ENCODE results near the gene SPN. TPM values are rescaled to one million over a fixed set of nuclear protein-coding genes. Genes with fewer than 3 reads are reported as not detected.
"Not testable (repeated sequence)": the region's sequence is repeated elsewhere in the genome, so short reads cannot be mapped to it uniquely, and the experiment has no call there.

Gene SPN
- total and polyA plus RNA-seq, 7 donors: 0.13 to 1.5 (median 0.54) TPM

- TF ChIP-seq CTCF (IDR thresholded peaks at IDR 0.05): no peak
These were observed 38.1 kb downstream of the SPN start for GRCh38 chr16:29701214-29701555.

GRCh38 chr16:29702269-29702668 is 39.2 kb downstream of the SPN start:
- Histone ChIP-seq H3K9me3 (no peaks in the 10 kb centered on the region), H3K27me3 (ENCODE audit: insufficient read depth in 3 of 3, low read length in 2 of 3) (no peaks in the 10 kb centered on the region), H3K4me1 (no peaks in the 10 kb centered on the region), H3K36me3 (ENCODE audit: insufficient read depth in 1 of 2, low read depth in 1 of 2) (no peaks in the 10 kb centered on the region), H3K27ac (no peak overlapping the region), H3K4me3 (no peak overlapping the region)
- TF ChIP-seq CTCF (IDR thresholded peaks at IDR 0.05): no peak
- intact Hi-C loops (cut with DNase I): loop anchor here (2.0 to 10.0 kb wide), 4 partner anchors 83 to 319 kb away; no protein-coding TSS in a partner anchor
- DNase-seq (no peak), ATAC-seq (no peak)
- WGBS, 3 donors: 71 to 81% (median 73%) methylated on average over 13 of the region's 13 CpGs

More at GRCh38 chr16:29701214-29701555, 38.1 kb downstream of the SPN start:
- WGBS, 3 donors: 83 to 84% (median 84%) methylated on average over 5 of the region's 5 CpGs
- no peak for ATAC-seq
- Histone ChIP-seq H3K27me3 (ENCODE audit: insufficient read depth in 3 of 3, low read length in 2 of 3) (no peaks in the 10 kb centered on the region), H3K9me3 (no peaks in the 10 kb centered on the region), H3K36me3 (ENCODE audit: insufficient read depth in 1 of 2, low read depth in 1 of 2) (no peaks in the 10 kb centered on the region), H3K4me3 (no peak overlapping the region), H3K4me1 (no peaks in the 10 kb centered on the region), H3K27ac (no peak overlapping the region)
- intact Hi-C loops (cut with DNase I): loop anchor here (5.0 to 10.0 kb wide), 3 partner anchors 84 to 301 kb away; no protein-coding TSS in a partner anchor
- no peak for DNase-seq

DNA sequence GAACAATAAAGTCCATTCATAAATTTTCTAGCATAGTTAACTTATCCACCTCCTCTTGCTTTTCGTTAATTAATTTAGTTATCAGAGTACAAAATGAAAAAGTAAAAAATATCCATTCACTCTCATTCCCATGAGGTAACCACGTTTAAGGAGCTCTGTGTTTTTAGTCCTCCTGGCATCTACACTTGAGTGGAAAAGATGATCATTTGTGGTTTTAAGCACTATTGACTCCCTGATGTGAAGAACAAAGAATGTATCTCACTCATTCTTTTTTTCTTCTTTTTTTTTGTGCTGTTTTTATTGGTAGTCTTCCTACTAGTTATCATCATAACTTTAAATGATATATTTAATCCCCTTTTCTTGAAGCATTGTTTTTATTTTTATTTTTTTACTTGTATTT is 42.0 kb downstream of the SPN start:
- no peak for TF ChIP-seq CTCF (IDR thresholded peaks at IDR 0.05)
- ATAC-seq (no peak), DNase-seq (no peak)
- no peaks in the 10 kb centered on the region for H3K4me1 ChIP-seq
- H3K36me3 ChIP-seq (ENCODE audit: insufficient read depth in 1 of 2, low read depth in 1 of 2): no peaks in the 10 kb centered on the region
- H3K9me3 ChIP-seq: no peaks in the 10 kb centered on the region
- WGBS, 3 donors: 62 to 72% (median 67%) methylated on average over 2 of the region's 2 CpGs
- H3K4me3 ChIP-seq: no peak overlapping the region
- H3K27ac ChIP-seq: no peak overlapping the region
- H3K27me3 ChIP-seq (ENCODE audit: insufficient read depth in 3 of 3, low read length in 2 of 3): no peaks in the 10 kb centered on the region
- intact Hi-C loops (cut with DNase I): loop anchor here in 1 of 2 donors (10.0 kb wide), 1 partner anchor 80 kb away; no protein-coding TSS in a partner anchor

DNA sequence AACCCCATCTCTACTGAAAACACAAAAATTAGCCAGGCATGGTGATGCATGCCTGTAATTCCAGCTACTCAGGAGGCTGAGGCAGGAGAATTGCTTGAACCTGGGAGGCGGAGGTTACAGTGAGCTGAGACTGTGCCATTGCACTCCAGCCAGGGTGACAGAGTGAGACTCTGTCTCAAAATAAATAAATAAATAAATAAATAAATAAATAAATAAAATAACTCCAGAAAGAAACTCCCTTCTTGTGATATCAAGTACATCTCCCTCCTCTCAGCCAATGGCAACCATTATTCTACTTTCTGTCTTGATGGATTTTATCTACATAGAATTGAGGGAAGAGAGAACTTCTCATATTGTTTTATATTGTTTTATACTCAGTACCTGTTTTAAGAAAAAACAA is 44.1 kb downstream of the SPN start:
- not testable (repeated sequence) for H3K9me3 ChIP-seq; H3K27me3 ChIP-seq (ENCODE audit: insufficient read depth in 3 of 3, low read length in 2 of 3); DNase-seq; H3K27ac ChIP-seq; ATAC-seq; H3K36me3 ChIP-seq (ENCODE audit: insufficient read depth in 1 of 2, low read depth in 1 of 2); H3K4me3 ChIP-seq; H3K4me1 ChIP-seq
- 93 to 96% (median 94%) methylated on average over 1 of the region's 1 CpG for WGBS, 3 donors
- intact Hi-C loops (cut with DNase I): loop anchor here in 1 of 2 donors (10.0 kb wide), 1 partner anchor 78 kb away; no protein-coding TSS in a partner anchor

GRCh38 chr16:29708917-29709600 is 46.0 kb downstream of the SPN start:
- Histone ChIP-seq H3K27me3 (ENCODE audit: insufficient read depth in 3 of 3, low read length in 2 of 3) (no peaks in the 10 kb centered on the region), H3K27ac (no peak overlapping the region), H3K4me1 (no peaks in the 10 kb centered on the region), H3K9me3 (no peaks in the 10 kb centered on the region), H3K4me3 (no peak overlapping the region), H3K36me3 (ENCODE audit: insufficient read depth in 1 of 2, low read depth in 1 of 2) (no peaks in the 10 kb centered on the region)
- TF ChIP-seq CTCF (IDR thresholded peaks at IDR 0.05): no peak
- DNase-seq (no peak), ATAC-seq (no peak)
- intact Hi-C loops (cut with DNase I): loop anchor here in 1 of 2 donors (10.0 kb wide), 1 partner anchor 76 kb away; no protein-coding TSS in a partner anchor
- 71 to 77% (median 75%) methylated on average over 16 of the region's 16 CpGs for WGBS, 3 donors

GRCh38 chr16:29709657-29710056 is 46.6 kb downstream of the SPN start:
- not testable (repeated sequence) for H3K9me3 ChIP-seq; H3K27ac ChIP-seq; H3K4me1 ChIP-seq; H3K27me3 ChIP-seq (ENCODE audit: insufficient read depth in 3 of 3, low read length in 2 of 3); H3K4me3 ChIP-seq; H3K36me3 ChIP-seq (ENCODE audit: insufficient read depth in 1 of 2, low read depth in 1 of 2); DNase-seq; ATAC-seq
- 70 to 77% (median 73%) methylated on average over 6 of the region's 6 CpGs for WGBS, 3 donors
- intact Hi-C loops (cut with DNase I): loop anchor here in 1 of 2 donors (10.0 kb wide), 1 partner anchor 75 kb away; no protein-coding TSS in a partner anchor

Data from psoas muscle (tissue), 8 donors.